ENCODE results near the gene RPN2. TPM values are rescaled to one million over a fixed set of nuclear protein-coding genes. Genes with fewer than 3 reads are reported as not detected.

Gene RPN2
- total and polyA plus RNA-seq, 10 of the 15 experiments (the other 5 are each of a cell fraction or from before 2014, with no cell fraction given), result 148 to 365 (median 228) TPM

DNA sequence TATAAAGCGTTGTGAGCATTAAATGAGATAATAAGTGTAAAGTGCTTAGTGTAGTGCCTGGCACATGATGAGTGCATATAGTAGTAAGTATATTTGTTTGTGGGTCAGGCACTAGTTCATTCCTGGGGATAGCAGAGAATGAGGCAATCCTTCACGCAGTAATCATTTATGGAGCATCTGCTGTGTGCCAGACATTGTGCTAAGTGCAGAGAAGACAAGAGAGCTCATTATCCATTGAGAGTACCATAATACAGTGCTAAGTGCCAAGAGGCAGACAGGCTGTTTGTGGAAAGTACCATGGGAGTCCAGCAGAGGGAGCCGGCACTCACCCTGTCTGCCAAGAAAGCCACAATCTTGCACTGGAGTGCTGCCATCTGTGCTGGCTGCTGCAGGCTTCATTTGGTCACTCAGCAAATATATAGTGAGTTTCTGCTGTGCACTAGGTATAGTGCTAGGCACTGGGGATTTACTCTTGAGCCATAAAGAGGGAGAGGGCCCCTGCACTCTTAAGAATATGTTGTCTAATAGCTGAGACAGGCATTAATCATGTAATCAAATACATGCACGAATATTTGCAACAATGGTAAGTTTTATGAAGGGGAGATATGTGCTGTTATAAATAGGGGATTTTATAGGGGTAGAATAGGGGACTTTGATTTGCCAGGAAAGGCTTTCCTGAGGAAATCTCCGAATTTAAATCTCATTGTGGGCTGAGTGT, 13.2 kb downstream of the RPN2 start (continued):
- no peak for TF ChIP-seq NFYB (IDR thresholded peaks at IDR 0.05; ENCODE audit: insufficient read depth, low read depth, low read length)
- no peak for TF ChIP-seq CREB1 (IDR thresholded peaks at IDR 0.05; ENCODE audit: low read depth)
- TF ChIP-seq, protein P1, sequence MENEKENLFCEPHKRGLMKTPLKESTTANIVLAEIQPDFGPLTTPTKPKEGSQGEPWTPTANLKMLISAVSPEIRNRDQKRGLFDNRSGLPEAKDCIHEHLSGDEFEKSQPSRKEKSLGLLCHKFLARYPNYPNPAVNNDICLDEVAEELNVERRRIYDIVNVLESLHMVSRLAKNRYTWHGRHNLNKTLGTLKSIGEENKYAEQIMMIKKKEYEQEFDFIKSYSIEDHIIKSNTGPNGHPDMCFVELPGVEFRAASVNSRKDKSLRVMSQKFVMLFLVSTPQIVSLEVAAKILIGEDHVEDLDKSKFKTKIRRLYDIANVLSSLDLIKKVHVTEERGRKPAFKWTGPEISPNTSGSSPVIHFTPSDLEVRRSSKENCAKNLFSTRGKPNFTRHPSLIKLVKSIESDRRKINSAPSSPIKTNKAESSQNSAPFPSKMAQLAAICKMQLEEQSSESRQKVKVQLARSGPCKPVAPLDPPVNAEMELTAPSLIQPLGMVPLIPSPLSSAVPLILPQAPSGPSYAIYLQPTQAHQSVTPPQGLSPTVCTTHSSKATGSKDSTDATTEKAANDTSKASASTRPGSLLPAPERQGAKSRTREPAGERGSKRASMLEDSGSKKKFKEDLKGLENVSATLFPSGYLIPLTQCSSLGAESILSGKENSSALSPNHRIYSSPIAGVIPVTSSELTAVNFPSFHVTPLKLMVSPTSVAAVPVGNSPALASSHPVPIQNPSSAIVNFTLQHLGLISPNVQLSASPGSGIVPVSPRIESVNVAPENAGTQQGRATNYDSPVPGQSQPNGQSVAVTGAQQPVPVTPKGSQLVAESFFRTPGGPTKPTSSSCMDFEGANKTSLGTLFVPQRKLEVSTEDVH (IDR thresholded peaks at IDR 0.05; ENCODE audit: low read depth, partially characterized antibody), result no peak
- TF ChIP-seq ATF7 (IDR thresholded peaks at IDR 0.05; ENCODE audit: low read depth), result no peak
- TF ChIP-seq TCF3 (IDR thresholded peaks at IDR 0.05; ENCODE audit: borderline replicate concordance, insufficient read depth, low read depth, low read length), result peak; percentile 42; the same call in 1 of the 2 replicates
- no peak for TF ChIP-seq RFX5 (IDR thresholded peaks at IDR 0.05; ENCODE audit: low read depth, low read length)
- TF ChIP-seq CEBPB (IDR thresholded peaks at IDR 0.05; ENCODE audit: borderline replicate concordance in 1 of 2, low read depth in 2 of 2, low read length in 2 of 2), result no peak
- TF ChIP-seq, protein P2, sequence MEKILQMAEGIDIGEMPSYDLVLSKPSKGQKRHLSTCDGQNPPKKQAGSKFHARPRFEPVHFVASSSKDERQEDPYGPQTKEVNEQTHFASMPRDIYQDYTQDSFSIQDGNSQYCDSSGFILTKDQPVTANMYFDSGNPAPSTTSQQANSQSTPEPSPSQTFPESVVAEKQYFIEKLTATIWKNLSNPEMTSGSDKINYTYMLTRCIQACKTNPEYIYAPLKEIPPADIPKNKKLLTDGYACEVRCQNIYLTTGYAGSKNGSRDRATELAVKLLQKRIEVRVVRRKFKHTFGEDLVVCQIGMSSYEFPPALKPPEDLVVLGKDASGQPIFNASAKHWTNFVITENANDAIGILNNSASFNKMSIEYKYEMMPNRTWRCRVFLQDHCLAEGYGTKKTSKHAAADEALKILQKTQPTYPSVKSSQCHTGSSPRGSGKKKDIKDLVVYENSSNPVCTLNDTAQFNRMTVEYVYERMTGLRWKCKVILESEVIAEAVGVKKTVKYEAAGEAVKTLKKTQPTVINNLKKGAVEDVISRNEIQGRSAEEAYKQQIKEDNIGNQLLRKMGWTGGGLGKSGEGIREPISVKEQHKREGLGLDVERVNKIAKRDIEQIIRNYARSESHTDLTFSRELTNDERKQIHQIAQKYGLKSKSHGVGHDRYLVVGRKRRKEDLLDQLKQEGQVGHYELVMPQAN (conservative IDR thresholded peaks at IDR 0.05), result no peak
- no peak for TF ChIP-seq SRF (IDR thresholded peaks at IDR 0.05; ENCODE audit: low read depth in 2 of 2, low read length in 2 of 2)
- TF ChIP-seq, protein P3, sequence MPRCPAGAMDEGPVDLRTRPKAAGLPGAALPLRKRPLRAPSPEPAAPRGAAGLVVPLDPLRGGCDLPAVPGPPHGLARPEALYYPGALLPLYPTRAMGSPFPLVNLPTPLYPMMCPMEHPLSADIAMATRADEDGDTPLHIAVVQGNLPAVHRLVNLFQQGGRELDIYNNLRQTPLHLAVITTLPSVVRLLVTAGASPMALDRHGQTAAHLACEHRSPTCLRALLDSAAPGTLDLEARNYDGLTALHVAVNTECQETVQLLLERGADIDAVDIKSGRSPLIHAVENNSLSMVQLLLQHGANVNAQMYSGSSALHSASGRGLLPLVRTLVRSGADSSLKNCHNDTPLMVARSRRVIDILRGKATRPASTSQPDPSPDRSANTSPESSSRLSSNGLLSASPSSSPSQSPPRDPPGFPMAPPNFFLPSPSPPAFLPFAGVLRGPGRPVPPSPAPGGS (IDR thresholded peaks at IDR 0.05; ENCODE audit: borderline replicate concordance, insufficient read depth, low read depth, low read length, poor library complexity, severe bottlenecking), result no peak
- no peak for TF ChIP-seq BMI1 (IDR thresholded peaks at IDR 0.05; ENCODE audit: borderline replicate concordance)
- no peak for TF ChIP-seq MEF2A (IDR thresholded peaks at IDR 0.05; ENCODE audit: insufficient read depth, low read depth, low read length)
- no peak for TF ChIP-seq ZNF384 (IDR thresholded peaks at IDR 0.05; ENCODE audit: borderline replicate concordance, low read depth, low read length)
- TF ChIP-seq WRNIP1 (IDR thresholded peaks at IDR 0.05; ENCODE audit: borderline replicate concordance, low read depth, low read length), result no peak
- no peak for TF ChIP-seq RB1 (IDR thresholded peaks at IDR 0.05; ENCODE audit: borderline replicate concordance)
- TF ChIP-seq, protein P4, sequence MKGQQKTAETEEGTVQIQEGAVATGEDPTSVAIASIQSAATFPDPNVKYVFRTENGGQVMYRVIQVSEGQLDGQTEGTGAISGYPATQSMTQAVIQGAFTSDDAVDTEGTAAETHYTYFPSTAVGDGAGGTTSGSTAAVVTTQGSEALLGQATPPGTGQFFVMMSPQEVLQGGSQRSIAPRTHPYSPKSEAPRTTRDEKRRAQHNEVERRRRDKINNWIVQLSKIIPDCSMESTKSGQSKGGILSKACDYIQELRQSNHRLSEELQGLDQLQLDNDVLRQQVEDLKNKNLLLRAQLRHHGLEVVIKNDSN (IDR thresholded peaks at IDR 0.05; ENCODE audit: borderline replicate concordance, extremely low read length, insufficient read depth, low read depth, low read length), result no peak
- no peak for TF ChIP-seq ZNF217 (IDR thresholded peaks at IDR 0.05)
- no peak for TF ChIP-seq YBX1 (IDR thresholded peaks at IDR 0.05)
- no peak for TF ChIP-seq MYB (IDR thresholded peaks at IDR 0.05; ENCODE audit: borderline replicate concordance, low read depth, low read length)
- no peak for TF ChIP-seq SP1 (IDR thresholded peaks at IDR 0.05; ENCODE audit: low read depth, low read length)
- no peak for TF ChIP-seq ZBED1 (IDR thresholded peaks at IDR 0.05; ENCODE audit: borderline replicate concordance)
